Hematopoietic multipotent progenitor cell treated with erythropoietin and hydrocortisone succinate and interleukin-3 and kit ligand, for 17 days (in vitro differentiated cells): ENCODE measurements around the gene SDS.

Experiments used
- DNase-seq: peaks from one replicate; pipeline ENCODE4 v3.0.0-alpha.2; 2015; ENCODE audit warnings: low spot score

Gene SDS

DNA sequence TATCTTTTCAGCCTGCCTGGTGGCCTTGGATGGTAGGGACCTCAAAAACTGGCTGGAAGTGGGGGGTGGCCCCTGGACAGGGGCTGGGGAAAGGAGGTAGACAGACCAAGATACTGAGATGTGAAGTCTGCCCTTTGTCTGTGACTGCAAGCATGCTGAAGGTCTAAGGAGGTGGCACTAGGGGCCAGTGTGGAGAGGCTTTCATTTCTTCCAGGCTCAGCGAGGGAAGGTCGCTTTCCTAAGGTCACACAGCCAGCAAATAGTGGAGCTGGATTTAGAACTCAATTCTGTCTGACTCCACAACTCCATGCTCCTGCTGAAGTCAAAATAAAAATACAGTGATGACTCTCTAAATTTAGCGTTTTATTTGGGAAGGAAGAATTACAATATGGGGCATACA is 56.6 kb downstream of the SDS start:
- DNase-seq = no peak

DNA sequence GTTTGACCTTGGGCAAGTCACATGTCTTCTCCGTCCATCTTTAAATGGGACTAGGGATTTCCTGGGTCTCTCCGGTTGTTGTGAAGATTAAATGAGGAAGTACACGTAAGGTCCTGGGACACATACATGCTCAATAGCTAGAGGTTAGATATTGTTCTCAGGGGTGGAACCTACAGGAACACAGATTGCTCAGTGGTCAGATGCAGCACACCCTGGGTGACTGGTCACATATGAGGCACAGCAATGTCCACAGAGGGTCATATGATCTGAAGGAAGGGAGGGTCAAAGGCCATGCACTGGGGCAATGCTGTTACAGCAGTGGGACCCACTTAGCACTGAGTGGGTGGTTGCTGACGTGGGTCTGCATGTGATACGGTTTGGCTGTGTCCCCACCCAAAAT is 57.3 kb downstream of the SDS start:
- DNase-seq = no peak

DNA sequence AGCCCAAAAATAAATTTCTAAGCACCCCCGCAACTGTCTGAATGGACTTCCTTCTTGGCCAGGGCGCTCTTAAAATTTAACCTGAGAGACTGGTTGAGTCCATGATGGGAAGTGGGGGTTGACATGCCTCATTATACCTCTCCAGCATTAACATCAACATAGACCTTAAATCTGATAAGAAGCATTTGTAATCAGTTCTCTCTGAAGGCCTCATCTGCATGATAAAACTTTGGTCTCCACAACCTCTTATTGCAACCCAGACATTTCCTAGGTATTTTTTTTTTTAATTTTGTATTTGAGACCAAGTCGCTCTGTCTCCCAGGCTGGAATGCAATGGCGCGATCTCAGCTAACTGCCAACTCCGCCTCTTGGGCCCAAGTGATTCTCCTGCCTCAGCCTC is 58.4 kb downstream of the SDS start:
- DNase-seq = no peak
